COLO668 (cell line): ENCODE results near the gene CCDC142.
"Not testable (repeated sequence)": the region's sequence is repeated elsewhere in the genome, so short reads cannot be mapped to it uniquely, and the experiment has no call there.

Experiments
- DNase-seq: peaks from one replicate; lab custom pipeline; 2025; ENCODE audit not compliant: unreplicated experiment; lab: John Stamatoyannopoulos, UW

CCDC142 gene

DNA sequence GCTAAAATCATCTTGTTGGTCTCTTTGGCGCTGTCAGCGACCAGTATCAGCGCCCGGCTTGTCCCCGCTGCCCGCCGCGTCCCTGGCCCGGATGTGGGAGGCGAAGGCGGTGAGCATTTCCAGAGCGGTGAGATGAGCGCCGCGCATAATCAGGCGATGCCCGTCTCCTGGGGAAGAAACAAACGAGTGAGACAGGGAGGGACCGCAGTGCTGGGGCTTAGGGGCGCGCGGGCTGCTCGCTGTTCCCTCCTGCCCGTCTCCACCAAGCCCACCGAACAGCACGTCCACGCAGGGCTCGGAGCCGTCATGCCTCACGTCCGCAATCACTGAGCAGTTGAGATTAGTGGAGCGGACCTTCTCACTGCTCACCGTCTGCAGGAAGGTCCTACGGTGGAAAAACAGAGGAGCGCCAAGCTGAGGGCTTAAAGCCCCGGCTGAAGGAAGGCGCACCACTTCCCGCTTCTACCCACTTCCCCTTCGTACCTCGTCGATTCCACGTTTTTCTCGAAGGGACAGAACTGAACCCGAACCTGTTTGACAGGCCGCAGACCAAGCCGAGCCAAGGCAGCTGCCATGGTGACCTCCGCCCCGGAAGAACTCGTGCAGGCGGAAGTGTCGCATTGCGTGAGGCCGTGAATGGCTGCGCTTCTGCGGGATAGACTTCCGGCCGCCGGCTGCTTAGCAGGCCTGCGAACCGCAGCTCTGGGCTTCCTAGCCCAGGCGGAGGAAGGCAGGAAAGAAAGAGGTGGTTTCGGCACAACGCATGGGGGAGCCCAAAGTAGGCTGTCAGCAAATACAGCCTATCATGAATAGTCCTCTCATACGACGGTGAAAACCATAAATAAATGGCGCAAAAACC is 10.5 kb downstream of the CCDC142 start, which contains the start of gene MRPL53:
Gene MRPL53 (minus strand): TSS at position 595 of the 859 bp plus-strand sequence. CDS start 20 bp downstream, at position 575.
- peak; percentile 95 for DNase-seq

DNA sequence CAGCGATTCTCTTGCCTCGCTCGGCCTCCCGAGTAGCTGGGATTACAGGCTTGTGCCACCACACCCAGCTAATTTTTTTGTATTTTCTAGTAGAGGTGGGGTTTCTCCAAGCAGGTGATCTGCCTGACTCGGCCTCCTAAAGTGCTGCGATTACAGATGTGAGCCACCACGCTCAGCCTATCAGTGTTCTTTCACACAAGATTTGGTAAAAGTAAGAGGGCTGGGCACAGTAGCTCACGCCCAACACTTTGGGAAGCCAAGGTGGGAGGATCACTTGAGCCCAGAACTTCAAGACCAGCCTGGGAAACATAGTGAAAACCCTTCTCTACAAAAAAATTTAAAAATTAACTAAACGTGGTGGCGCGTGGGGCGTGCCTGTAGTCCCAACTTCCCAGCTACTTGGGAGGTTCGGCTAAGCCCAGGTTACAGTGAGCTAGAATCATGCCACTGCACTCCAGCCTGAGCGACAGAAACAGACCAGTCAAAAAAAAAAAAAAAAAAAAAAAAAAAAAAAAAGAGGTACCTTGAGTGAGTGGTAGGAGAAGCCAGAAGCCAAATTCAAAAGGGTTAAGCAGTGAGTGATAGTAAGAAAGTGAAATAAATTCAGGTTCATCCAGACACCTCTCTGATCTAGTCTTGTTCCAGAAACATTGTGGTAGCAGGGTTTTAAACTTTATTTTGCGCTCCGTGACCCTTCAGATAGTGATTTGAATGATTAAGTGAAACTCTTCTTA is 11.3 kb downstream of the CCDC142 start:
- DNase-seq: no peak

DNA sequence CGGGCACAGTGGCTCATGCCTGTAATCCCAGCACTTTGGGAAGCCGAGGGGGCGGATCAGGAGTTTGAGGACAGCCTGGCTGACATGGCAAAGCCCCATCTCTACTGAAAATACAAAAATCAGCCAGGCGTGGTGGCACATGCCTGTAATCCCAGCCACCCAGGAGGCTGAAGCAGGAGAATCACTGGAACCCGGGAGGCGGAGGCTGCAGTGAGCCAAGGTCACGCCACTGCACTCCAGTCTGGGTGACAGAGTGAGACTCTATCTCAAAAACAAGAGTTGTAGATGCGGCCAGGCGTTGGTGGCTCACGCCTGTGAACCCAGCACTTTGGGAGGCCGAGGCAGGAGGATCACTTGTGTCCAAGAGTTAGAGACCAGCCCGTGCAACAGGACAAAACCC is 12.1 kb downstream of the CCDC142 start:
- DNase-seq: not testable (repeated sequence)

DNA sequence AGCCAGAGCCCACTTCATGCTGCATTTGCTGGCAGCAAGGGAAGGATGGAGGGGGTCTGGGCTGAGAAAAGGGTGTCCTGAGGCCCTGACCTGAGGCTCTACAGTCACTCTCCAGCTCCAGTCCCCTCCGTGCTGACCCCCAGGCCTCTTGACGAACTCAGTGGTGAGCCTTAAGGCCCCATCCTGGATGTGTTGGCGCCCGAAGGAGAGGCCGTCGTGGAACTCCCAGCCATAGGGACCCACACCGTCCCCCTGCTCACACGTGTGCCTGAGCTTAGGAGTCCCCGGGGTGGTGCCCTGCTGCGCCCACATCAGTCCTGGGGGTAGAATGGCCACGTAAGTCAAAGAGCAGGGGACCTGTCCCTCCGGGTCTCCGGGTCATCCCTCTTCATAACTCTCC is 18.4 kb downstream of the CCDC142 start:
- DNase-seq: peak; percentile 25

DNA sequence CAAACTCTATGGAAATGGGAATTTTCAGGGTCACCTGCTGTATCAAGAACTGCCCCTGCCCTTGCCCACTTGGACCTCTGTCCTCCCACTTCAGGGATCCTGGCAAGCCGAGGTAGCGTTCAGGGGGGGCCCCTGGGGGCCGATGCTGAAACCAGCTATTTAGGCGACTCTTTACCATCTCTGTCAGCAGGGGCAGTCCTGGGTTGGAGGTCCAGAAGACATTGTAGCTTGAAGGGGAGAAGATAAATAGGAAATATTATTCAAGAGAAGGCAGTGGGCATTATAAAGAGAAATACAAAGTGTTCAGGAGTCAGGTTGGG is 20.1 kb downstream of the CCDC142 start:
- DNase-seq: no peak

DNA sequence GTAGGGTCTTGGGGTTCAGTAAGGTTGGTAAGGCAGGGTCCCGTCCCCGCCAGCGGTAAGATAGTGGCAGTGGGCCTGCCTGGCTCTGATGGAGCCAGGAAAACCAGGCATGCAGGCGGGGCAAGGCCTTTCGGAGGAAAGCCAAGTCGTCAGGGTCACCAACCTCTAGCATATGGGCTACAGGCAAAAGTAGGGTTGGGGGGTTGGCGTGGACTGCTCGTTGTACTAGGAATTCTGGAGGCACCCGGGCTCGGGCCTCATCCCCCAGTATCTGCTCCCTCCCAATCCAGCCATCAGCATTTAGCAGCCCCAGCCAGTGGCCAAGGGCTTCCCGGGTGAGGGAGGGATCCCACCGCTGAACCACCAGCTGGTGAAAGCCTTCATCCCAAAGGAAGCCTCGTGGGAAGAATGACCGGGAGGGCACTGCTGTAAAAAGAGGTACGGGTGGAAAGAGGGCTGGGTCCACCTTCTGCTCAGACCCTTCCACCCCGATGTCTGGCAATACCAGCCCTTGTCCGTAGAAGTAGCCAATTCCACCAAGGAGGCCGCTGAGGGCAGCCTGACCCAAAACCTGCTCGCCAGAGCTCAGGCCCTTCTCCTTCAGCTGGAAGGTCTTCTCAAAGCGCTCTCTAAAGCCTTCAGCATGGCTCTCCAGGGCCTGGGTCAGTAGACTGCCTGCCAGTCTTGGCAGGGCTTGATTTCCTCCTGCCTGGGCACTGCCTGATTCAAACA is 20.6 kb downstream of the CCDC142 start:
- no peak for DNase-seq

DNA sequence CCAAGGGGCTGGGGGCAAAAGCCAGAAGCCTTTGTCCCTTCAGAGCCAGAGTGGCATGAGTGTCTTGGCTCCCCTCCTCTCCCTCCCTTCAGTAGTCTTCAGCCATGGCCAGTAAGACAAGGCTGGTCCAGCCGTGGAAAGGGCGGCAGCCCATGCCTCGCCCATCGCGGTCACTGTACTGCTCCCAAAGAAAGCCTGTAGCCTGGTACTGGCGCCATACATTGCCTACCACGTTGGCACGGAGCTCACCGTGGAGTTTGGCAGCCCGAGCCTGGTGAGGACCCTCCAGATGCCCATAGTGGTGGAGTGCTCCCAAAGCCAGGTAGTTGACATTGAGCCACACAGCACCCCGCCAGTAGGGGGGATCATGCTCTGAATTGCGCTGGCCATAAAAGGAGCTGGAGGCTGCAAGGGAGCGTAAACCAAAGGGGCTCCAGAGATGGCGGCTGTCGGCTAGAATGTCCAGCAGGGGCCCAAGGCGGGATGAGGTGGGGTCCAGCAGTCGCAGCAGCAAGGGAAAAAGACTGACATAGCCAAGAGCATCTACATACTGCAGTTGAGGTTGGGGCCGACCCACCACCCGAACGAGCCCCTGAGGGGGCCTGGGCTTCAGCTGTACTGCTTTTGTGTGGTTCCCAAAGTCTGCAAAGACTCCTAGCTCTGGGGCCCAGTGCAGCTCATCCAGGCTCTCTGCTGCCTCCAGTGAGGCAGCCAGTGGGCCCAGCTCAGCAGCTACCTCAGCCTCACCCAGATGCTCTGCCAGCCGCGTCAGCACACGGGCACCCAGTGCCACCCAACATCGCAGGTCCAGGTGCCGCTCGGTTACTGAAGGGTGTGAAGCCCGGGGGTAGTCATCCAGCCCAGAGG is 21.4 kb downstream of the CCDC142 start:
- no peak for DNase-seq

DNA sequence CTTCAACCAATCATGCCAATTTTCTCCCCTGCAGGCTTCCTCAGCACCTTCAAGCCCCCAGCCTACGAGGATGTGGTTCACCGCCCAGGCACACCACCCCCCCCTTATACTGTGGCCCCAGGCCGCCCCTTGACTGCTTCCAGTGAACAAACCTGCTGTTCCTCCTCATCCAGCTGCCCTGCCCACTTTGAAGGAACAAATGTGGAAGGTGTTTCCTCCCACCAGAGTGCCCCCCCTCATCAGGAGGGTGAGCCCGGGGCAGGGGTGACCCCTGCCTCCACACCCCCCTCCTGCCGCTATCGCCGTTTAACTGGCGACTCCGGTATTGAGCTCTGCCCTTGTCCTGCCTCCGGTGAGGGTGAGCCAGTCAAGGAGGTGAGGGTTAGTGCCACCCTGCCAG is 22.6 kb downstream of the CCDC142 start:
- DNase-seq: not testable (repeated sequence)

DNA sequence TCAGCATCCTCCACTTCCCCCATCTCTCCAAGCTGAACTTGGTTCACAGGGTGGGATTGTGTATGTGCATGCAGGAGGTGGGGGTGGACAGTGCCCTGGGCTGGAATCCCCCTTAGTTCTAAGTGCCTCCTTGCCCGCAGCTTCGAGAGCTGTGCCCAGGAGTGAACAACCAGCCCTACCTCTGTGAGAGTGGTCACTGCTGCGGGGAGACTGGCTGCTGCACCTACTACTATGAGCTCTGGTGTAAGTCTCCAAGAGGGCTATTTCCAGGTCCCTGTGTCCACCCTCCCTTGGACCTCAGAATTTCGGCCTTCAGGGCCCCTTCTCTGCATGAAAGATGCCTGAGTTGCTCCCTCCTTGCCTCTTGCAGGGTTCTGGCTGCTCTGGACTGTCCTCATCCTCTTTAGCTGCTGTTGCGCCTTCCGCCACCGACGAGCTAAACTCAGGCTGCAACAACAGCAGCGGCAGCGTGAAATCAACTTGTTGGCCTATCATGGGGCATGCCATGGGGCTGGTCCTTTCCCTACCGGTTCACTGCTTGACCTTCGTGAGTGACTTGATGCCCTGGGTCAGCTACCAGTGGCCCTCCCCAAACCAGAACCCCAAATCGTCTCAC is 23.2 kb downstream of the CCDC142 start:
- not testable (repeated sequence) for DNase-seq

DNA sequence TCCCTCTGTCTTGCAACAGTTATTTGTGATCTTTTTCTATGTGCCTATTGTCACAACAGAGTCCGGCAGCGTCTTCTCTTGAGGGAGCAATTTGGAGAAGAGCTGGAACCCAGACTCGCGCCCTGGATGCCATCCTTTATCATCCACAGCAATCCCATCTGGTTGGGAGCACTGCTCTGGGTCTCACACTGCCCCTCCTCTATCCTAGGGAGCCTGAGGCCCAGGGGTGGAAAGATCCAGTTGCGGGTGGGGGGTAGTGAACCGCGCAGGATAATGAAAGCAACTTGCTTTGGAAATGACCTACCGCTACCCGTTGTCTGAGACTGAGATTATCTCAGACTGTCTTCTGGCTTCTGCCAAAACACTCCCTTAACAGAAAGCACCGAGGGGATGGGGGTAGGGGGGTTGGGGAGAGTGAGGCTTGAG is 23.8 kb downstream of the CCDC142 start:
- DNase-seq: no peak

DNA sequence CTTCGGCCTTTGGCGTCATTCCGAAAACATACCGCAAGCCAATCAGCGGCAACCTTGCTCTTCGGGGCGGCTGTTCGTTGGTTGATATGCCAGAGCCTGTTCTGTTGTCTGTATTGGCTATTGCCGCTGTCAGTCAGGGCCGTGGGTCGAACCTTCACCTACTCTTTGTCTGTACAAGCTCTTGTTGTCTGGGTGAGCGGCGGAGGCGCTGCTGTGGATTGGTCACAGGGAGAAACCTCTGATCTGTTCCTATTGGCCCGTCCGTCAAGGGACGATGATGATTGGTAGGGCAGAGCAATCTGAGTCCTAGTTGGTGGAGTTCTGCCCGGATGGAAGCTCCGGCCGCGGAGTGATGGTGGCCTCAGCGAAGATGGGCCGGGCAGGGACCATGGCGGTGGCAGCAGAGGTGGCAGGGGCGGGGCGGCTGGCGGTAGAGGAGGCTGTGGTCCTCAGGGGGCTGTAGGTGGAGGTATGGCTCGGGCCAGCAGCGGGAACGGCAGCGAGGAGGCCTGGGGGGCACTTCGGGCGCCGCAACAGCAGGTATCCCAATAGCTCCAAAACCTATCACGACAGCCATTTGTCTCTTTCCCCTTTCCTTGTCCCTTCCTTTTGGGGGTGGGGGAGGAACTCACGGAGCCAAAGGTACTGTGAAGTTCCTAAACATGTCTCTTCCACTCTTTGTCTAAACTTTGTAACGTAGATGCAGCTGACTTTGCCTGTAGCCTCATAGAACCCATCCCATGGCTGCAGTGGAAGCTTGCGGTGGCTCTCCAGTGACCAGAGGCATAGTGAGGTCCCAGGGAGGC is 24.5 kb downstream of the CCDC142 start, which contains the start of gene WBP1:
Gene WBP1 (plus strand): TSS at position 307 of the 806 bp plus-strand sequence. CDS start 165 bp downstream, at position 472.
- DNase-seq: peak; percentile 99

DNA sequence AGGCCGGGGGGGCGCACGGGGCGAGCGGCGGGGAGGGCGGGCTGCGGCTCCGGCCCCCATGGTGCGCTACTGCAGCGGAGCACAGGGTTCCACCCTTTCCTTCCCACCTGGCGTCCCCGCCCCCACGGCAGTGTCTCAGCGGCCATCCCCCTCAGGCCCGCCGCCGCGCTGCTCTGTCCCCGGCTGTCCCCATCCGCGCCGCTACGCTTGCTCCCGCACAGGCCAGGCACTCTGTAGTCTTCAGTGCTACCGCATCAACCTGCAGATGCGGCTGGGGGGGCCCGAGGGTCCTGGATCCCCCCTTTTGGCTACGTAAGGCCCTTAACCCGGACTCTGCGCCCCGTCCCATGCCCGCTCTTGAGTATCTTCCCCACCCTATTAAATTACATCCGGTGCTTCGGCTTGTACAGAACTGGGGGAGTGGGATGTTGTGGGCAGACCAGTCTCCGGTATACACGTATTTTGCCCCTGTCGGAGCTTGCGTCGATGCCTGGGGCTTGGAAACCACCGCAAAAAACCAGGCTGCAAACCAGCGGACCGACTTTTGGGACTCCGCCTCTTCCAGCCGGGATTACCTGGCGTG is 25.2 kb downstream of the CCDC142 start:
- DNase-seq: peak; percentile 91

DNA sequence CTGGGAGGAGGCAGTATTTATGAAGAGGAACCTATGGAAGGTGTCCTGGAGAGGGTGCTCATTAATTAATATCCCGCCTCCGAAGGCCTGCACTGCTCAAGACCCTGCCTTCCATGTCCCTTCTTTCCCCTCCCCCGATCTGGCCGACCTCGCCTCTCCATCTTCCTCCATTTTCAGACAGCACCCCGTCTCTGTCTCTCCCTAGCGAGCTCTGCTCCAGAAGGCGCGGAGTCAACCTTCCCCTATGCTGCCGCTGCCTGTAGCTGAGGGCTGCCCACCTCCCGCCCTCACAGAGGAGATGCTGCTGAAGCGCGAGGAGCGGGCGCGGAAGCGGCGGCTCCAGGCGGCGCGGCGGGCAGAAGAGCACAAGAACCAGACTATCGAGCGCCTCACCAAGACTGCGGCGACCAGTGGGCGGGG is 25.7 kb downstream of the CCDC142 start:
- no peak for DNase-seq

DNA sequence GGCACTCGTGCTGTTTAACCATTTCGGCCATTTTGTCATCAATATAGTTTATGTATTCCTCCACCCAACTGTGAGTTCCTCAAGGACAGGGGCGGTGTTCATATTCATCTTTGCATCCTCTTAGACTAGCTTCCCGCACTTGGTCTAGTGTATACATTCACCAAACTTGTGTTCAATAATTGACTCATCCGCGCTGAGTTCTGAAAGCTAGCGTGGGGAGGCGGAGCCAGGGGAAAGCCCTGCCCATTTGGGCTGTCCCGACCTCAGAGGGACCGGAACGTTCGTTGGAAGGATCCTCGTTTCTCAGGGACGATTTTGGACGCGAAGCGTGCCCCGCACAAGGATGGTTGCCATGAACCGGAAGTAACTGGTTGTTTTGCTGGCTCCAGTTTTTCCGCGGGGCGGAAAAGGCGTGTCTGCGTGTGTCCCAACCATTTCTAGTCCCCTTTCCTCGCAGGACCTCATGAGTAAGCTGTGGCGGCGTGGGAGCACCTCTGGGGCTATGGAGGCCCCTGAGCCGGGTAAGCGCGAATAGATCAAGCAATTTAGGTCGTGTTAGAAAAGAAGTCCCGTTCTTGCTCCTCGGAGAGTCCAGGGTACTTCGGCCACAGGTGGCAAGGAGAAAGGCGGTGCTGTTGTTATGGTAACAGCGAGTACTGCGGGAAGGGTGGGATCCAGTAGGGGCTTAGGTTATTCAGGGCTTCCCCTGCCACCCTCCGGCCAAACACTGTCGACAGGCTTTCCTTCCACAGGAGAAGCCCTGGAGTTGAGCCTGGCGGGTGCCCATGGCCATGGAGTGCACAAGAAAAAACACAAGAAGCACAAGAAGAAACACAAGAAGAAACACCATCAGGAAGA is 27.9 kb downstream of the CCDC142 start, which contains the start of gene INO80B:
Gene INO80B (plus strand): TSS at position 434 of the 858 bp plus-strand sequence. CDS start 30 bp downstream, at position 464.
- DNase-seq: peak; percentile 95

DNA sequence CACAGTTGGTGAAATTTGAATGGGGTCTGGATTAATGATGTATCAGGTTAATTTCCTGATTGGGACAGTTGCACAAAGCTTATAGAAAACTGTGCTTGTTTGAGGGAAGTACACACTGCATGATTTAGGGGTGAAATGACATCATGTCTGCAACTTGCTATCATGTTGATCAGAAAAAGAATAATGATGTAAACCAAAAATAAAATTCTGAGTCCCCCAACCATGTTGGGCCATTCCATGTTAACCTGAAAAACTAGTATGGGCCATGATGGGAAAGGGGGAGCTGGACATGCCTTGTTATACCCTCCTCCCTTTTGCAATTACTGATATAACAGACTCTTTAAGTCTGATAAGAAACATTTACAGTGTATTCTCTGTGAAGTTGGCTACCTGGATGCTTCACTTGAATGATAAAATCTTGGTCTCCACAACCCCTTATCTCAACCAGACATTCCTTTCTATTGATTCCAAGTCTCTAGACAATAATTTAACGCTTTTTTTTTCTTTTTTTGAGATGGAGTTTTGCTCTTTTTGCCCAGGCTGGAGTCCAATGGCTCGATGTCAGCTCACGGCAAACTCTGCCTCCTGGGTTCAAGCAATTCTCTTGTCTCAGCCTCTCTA is 32.1 kb downstream of the CCDC142 start:
- DNase-seq: no peak

DNA sequence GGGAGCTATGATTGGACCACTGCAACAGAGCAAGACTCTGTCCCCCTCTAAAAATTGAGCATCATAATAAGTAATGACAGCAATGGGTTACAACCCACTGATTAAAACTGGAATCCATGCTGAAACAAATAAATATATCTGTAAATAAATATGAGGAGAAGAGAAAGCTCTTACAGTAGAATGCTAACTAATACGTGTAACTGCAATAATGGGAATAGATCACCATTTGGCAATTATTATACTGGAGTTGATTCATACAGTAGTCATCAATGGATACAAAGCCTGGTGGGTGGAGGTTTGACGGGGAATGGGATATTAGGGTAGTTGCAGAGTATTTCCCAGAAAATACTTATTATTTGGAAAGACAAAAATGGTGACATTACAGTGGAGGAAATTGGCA is 34.0 kb downstream of the CCDC142 start:
- no peak for DNase-seq
